ENCODE data around the gene HYI.
"Not testable (repeated sequence)": the region's sequence is repeated elsewhere in the genome, so short reads cannot be mapped to it uniquely, and the experiment has no call there.

Gene HYI

GRCh38 chr1:43426221-43426620, 27.5 kb downstream of the HYI start:
- no peak for DNase-seq

DNA sequence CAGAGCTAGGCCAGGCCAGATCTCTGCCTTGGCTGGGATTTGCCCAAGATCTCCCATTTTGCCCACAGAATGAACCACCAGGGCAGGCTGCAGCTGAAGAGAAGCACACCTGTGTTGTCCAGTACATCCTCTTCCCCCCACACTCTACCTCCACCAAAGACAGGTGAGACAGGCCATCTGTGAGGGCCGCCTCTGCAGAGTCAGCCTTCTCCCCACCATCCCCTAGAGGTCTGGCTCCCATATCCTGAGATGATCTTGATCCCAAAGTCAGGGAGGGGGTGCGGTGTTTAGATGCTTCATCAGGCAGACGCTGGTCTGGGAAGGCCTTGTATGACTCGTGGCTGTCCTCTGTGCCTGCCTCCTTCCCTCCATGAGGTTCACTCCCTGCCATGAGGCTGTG, 28.7 kb downstream of the HYI start:
- no peak for DNase-seq

GRCh38 chr1:43423672-43424550, 29.8 kb downstream of the HYI start:
- DNase-seq = no peak

GRCh38 chr1:43422995-43423671, 30.6 kb downstream of the HYI start:
- no peak for DNase-seq

DNA sequence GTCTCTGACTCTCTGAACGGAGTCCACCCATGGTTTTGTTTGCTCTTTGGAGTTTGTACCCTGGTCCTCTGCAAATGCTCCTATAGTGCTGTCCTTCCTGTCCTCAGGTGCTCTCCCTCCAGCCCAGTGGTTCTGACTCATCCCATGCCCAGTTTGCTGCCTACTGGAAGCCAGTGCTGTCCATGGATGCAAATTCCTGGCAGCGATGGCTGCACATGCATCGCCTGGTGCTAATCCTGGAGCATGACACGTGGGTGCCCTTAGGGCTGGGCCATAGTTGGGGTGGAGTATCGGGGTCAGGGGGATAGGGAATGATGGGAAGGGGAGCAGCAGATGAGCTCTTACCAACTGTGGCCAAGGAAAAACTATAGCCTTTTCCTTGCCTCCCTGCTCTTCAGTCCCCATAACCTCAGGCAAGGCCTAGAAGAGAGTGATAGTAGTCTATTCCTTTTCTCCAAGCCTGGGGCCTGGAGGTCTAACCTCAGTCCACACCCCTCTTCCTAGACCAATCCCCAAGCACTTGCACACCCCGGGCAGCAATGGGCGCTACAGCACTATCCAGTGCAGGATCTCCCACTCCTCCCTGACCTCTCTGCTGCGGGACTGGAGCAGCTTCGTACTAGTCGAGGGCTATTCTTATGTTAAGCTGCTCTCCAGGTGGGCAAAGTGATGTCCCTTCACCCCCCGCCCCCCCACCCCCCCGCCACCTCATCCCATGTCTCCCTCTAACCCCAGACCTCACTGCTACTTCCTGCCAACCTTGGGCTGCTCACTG, 31.6 kb downstream of the HYI start:
- no peak for DNase-seq

GRCh38 chr1:43421396-43421795, 32.3 kb downstream of the HYI start:
- DNase-seq = no peak

GRCh38 chr1:43420874-43421273, 32.9 kb downstream of the HYI start:
- no peak for DNase-seq

DNA sequence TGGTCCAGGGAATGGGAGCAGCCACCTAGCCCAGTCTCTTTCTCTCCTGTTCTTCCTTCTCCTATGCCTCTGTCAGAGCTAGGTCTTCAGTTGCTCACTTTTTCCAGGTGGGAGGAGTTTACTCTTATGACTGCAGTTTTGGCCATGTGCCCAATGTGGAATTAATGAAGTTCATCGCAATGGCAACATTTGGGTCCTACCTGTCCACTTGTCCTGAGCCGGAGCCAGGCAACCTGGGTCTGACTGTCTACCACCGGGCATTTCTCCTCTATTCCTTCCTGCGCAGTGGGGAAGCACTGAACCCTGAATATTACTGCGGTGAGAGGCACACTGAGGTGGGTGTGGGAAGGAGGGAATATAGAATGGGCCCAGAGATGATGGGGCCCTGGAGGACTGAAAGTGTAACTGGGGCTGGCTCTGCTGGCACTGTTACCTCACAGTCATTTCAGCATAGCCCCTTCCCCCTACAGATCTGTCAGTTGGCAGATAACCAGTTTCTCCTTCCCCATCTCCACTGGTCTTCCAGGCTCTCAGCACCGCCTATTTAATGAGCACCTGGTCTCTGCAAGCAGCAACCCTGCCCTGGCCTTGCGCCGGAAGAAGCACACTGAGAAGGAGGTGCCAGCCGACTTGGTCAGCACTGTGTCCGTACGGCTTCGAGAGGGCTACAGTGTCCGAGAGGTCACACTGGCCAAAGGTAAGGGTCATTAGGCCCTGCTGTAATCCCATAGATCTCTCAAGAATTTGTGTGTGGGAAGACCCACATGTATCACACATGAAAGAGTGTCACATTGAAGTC, 33.9 kb downstream of the HYI start:
- no peak for DNase-seq

DNA sequence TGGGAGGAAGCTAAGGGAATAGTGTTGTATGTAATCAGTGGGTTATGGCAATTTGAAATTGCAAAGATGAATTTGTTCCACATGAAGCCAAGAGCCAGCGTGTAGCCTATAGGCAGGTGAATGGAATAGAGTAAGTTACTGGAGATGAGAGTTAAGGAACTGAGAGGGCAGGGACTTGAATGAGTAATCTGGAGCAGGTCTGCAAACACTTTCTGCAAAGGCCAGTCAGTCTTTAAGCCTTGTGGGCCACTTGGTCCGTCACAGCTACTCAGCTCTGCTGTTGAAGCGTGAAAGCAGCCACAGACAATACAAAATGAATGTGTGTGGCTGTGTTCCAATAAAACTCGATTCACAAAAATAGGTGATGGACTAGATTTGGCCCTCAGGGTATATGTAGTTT, 34.9 kb downstream of the HYI start:
- no peak for DNase-seq

GRCh38 chr1:43415901-43416300, 37.8 kb downstream of the HYI start:
- DNase-seq = no peak

DNA sequence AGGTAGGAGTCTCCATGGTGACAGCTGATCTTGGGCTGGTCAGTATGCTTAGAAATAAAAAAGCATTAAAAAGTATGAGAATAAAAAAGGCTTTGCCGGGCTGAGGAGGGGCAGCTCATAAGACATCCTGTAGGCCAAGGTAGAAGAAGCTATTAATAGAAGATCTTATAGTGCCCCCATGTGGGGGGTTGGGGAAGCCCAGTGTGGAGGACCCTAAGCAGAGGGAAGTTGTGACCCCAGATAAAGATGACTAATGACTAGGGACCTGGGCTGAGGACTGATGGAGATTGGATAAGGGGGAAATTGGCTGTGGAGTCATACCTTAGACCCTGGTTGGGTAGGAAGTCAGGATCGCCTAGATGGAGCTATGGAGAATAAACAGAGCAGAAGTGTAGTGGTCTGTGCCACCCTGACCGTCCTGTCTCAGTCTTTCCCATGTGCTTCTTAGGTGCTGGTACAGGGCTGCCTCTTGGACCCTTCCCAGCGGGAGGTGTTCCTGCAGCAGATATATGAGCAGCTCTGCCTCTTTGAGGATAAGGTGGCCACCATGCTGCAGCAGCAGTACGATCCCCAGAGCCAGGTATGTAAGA, 39.0 kb downstream of the HYI start:
- DNase-seq = peak; percentile 68

GRCh38 chr1:43413426-43413825, 40.3 kb downstream of the HYI start:
- not testable (repeated sequence) for DNase-seq

DNA sequence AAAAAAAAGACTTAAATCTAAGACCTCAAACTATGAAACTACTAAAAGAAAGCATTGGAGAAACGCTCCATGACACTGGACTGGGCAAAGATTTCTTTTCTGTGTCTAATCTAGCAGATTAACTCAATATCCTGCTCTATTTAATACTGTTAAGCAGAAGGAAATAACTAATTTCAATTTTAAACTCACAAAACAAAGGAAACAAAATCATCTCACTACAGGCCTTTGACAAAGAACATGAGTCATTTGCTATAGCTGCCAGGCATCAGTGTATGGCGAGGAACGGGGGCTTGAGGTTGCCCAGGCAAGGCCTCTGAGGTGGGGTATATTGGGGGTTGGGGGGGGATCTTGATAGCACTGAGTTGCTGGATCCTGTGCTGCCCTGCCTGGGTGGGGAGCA, 43.2 kb downstream of the HYI start:
- no peak for DNase-seq

DNA sequence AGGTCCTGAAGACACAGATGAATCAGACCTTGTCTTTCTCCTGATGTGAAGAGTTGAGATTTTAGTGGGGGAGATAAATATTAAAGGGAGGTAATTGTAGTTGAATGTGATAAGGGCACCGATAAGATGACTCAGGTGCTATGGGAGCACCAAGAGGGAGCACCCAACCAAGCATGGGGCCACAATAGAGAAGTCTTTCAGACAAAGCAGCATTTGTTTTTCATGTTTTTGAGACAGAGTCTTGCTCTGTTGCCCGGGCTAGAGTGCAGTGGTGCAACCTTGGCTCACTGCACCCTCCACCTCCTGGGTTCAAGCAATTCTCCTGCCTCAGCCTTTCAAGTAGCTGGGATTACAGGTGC, 47.9 kb downstream of the HYI start:
- no peak for DNase-seq

DNA sequence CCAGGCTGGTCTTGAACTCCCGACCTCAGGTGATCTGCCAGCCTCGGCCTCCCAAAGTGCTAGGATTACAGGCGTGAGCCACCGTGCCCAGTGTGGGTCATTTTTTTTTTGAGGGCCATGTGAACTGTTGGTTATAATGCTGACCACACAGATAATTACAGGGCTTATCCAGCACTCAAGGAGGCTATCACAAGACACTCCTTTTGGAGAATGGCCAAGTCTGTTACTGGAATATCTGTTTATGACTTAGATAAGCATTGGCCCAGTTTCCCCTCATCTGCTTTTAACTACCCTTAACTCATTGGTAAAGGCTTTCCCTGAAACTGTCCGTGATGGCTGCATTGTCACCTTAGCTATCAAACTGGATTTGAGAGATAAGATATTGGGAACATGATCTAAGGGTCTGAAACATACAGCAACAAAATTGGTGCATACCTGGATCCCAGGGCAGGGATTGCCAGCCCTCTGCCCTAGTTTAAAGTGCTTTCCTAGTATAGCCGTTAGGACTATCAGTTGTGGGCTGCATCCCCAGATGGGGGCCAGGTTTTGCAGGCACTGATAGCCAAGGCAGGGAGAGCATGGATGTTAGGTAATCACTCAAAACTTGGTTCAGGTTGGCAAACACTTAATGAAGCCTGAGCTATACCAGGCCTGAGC, 48.4 kb downstream of the HYI start:
- no peak for DNase-seq

- DNase-seq = no peak
Observed at GRCh38 chr1:43404353-43404752, 49.4 kb downstream of the HYI start.

GRCh38 chr1:43402089-43402865, 51.5 kb downstream of the HYI start:
- DNase-seq = no peak
